A549 (cell line): ENCODE measurements around the gene ZG16. TPM values are rescaled to one million over a fixed set of nuclear protein-coding genes. Genes with fewer than 3 reads are reported as not detected.

Experiments
- ATAC-seq, 2 experiments: fragments of 200-7000 bp in 1 of 2; fragments of >200 bp in 1 of 2; cut with Nextera tagmentation in 1 of 2; cut with Tn5 transposase in 1 of 2; 3 replicates each; pipeline versions ENCODE4 v1.8.0 to v1.9.1; 2018 to 2020; ENCODE audit warnings: mild to moderate bottlenecking in 1 of 2, moderate library complexity in 1 of 2
- CTCF ChIA-PET: fragments of 300-600 bp; sonication (Branson Sonifier 250); formaldehyde crosslinking; extraction: SDS; loops from one replicate; lab custom pipeline; 2021; ENCODE audit warnings: antibody characterized with exemption, inconsistent platforms; lab: Yijun Ruan, JAX
- POLR2A ChIA-PET: fragments of 350-600 bp; formaldehyde crosslinking; extraction: SDS; loops from one replicate; lab custom pipeline; 2021; ENCODE audit warnings: antibody characterized with exemption, inconsistent platforms; lab: Yijun Ruan, JAX
- DNase-seq, 2 experiments: peaks; one replicate each; pipeline versions ENCODE4 v3.0.0 to v3.0.0-alpha.2; 2011 to 2016; ENCODE audit warnings: low read depth in 1 of 2, low spot score in 1 of 2
- FAIRE-seq: peaks from 2 replicates; lab custom pipeline; 2011; peaks lifted over from hg19 to GRCh38; lab: Jason Lieb, UNC
- H3K27ac ChIP-seq, 2 experiments: fragments of >200 bp; sonication (Bioruptor Twin); formaldehyde crosslinking; 3 replicates each; pipeline ENCODE4 v1.5.1; 2016 to 2017
- H3K4me1 ChIP-seq: fragments of >200 bp; sonication (Bioruptor Twin); formaldehyde crosslinking; 3 replicates; pipeline ENCODE4 v1.6.1; 2016
- H3K4me2 ChIP-seq: fragments of >200 bp; sonication (Bioruptor Twin); formaldehyde crosslinking; 3 replicates; pipeline ENCODE4 v1.6.1; 2016
- H3K4me3 ChIP-seq: fragments of >200 bp; sonication (Bioruptor Twin); formaldehyde crosslinking; 3 replicates; pipeline ENCODE4 v1.5.1; 2016
- H3K9me3 ChIP-seq: fragments of >200 bp; sonication (Bioruptor Twin); formaldehyde crosslinking; 3 replicates; pipeline ENCODE4 v1.6.1; 2016
- BCL3 ChIP-seq: fragments of >200 bp; sonication (Bioruptor Twin); formaldehyde crosslinking; IDR thresholded peaks from 3 replicates; pipeline ENCODE4 v1.6.1; 2016
- CBX2 ChIP-seq: fragments of 200-600 bp; sonication (generic); IDR thresholded peaks from 2 replicates; pipeline ENCODE4 v1.6.1; 2016; ENCODE audit warnings: low read depth, mild to moderate bottlenecking, borderline replicate concordance
- CBX8 ChIP-seq: fragments of 200-600 bp; sonication (generic); IDR thresholded peaks from 2 replicates; pipeline ENCODE4 v1.6.1; 2016
- CHD2 ChIP-seq: fragments of 150-350 bp; IDR thresholded peaks from 2 replicates; pipeline ENCODE4 v1.6.1; 2014; ENCODE audit warnings: low read length; ENCODE audit not compliant: partially characterized antibody
- E2F6 ChIP-seq: IDR thresholded peaks from 2 replicates; pipeline ENCODE4 v1.6.1; 2012; ENCODE audit warnings: low read depth, borderline replicate concordance
- HDAC2 ChIP-seq: fragments of 200-600 bp; sonication (generic); IDR thresholded peaks from 2 replicates; pipeline ENCODE4 v1.6.1; 2016
- HOXB13 ChIP-seq: fragments of 250-450 bp; sonication (Bioruptor Pico); IDR thresholded peaks from 2 replicates; pipeline ENCODE4 v1.5.0; 2020; ENCODE audit warnings: low read depth, mild to moderate bottlenecking, moderate library complexity
- MAFK ChIP-seq: fragments of 450-650 bp; IDR thresholded peaks from 2 replicates; pipeline ENCODE4 v1.6.1; 2014; ENCODE audit not compliant: partially characterized antibody
- MAX ChIP-seq: IDR thresholded peaks from 2 replicates; pipeline ENCODE4 v1.6.1; 2012
- MAZ ChIP-seq: fragments of 150-350 bp; IDR thresholded peaks from 2 replicates; pipeline ENCODE4 v1.6.1; 2014; ENCODE audit warnings: antibody characterized with exemption, low read depth, low read length, borderline replicate concordance
- MYC ChIP-seq: IDR thresholded peaks from 2 replicates; pipeline ENCODE4 v1.6.1; 2012; ENCODE audit warnings: mild to moderate bottlenecking, inconsistent platforms, low read length, improper control_type of control experiment, borderline replicate concordance
- NPAS2 ChIP-seq: fragments of 250-450 bp; sonication (Bioruptor Pico); IDR thresholded peaks from 2 replicates; pipeline ENCODE4 v1.8.0; 2022; ENCODE audit warnings: mild to moderate bottlenecking, moderate library complexity, borderline replicate concordance
- PHF8 ChIP-seq: fragments of 200-600 bp; sonication (generic); IDR thresholded peaks from 2 replicates; pipeline ENCODE4 v1.6.1; 2016; ENCODE audit warnings: low read depth, mild to moderate bottlenecking, antibody characterized with exemption, moderate library complexity, borderline replicate concordance
- RARB ChIP-seq: fragments of 250-450 bp; sonication (Bioruptor Pico); IDR thresholded peaks from 2 replicates; pipeline ENCODE4 v1.8.0; 2021; ENCODE audit warnings: mild to moderate bottlenecking, moderate library complexity
- RCOR1 ChIP-seq: fragments of 150-350 bp; IDR thresholded peaks from 2 replicates; pipeline ENCODE4 v1.6.1; 2014; ENCODE audit warnings: antibody characterized with exemption, low read length, low read depth
- RNF2 ChIP-seq: fragments of 200-600 bp; sonication (generic); IDR thresholded peaks from 2 replicates; pipeline ENCODE4 v1.6.1; 2016; ENCODE audit warnings: low read depth, mild to moderate bottlenecking, antibody characterized with exemption, moderate library complexity, borderline replicate concordance
- SMC3 ChIP-seq: fragments of >200 bp; sonication (Bioruptor Twin); formaldehyde crosslinking; IDR thresholded peaks from 3 replicates; pipeline ENCODE4 v1.6.1; 2018; ENCODE audit warnings: inconsistent platforms
- ZFP36 ChIP-seq: fragments of 450-650 bp; IDR thresholded peaks from 2 replicates; pipeline ENCODE4 v1.6.1; 2014; ENCODE audit warnings: borderline replicate concordance; ENCODE audit not compliant: partially characterized antibody
- ZNF302 ChIP-seq: fragments of 250-450 bp; sonication (Bioruptor Pico); IDR thresholded peaks from 2 replicates; pipeline ENCODE4 v1.9.0; 2021; ENCODE audit warnings: inconsistent platforms, mild to moderate bottlenecking, moderate library complexity
- WGBS: methylation state at CpG from one replicate; pipeline ENCODE4 v1.1.6; 2017; ENCODE audit errors: missing lambda C conversion rate; 5-methylcytosine and 5-hydroxymethylcytosine counted together
- polyA plus RNA-seq, 4 experiments: library from polyadenylated mRNA; depleted of rRNA in 3 of 4; stranded (reverse); fragments of >200 nt; fragmentation: RNase III in 1 of 4; extraction: RNeasy Plus Mini Kit Qiagen cat#74134 plus additional on column Dnase treatment in 1 of 4; gene quantifications; 2 replicates in 3 of 4; 3 replicates in 1 of 4; pipeline ENCODE4 v1.2.3, GENCODE V29; 2011 to 2017
- small RNA-seq, 6 experiments: library from RNA; depleted of rRNA; stranded (forward); fragments of <200 nt; gene quantifications; one replicate each; pipeline ENCODE3, GENCODE V24; 2012

The ZG16 gene
- polyA plus RNA-seq, 2 of the 4 experiments (the other 2 are of a cell fraction), result not detected

GRCh38 chr16:29830774-29831173 is 52.7 kb downstream of the ZG16 start:
- WGBS, result 95% methylated on average over 11 of the region's 11 CpGs
- POLR2A ChIA-PET, result no interaction called here

GRCh38 chr16:29831490-29831889 is 53.4 kb downstream of the ZG16 start:
- Histone ChIP-seq H3K27ac (no peak overlapping the region), H3K4me1 (peaks cover 54% of the 10 kb centered on the region), H3K9me3 (no peaks in the 10 kb centered on the region), H3K4me2 (no peak overlapping the region)
- FAIRE-seq (no peak), DNase-seq (no peak), ATAC-seq (no peak)
- CTCF ChIA-PET, result interaction anchor here (0.9 kb wide), 1 partner anchor 17 kb away, joined by 4 read pairs; no protein-coding TSS in a partner anchor
- TF ChIP-seq RNF2 (no peak), MAFK (no peak)
- TF ChIP-seq, all 56 proteins: peak for 0
- POLR2A ChIA-PET, result no interaction called here
- H3K4me3 ChIP-seq, result no peak overlapping the region
- WGBS, result 93% methylated on average over 1 of the region's 2 CpGs

More at GRCh38 chr16:29830774-29831173, 52.7 kb downstream of the ZG16 start:
- Histone ChIP-seq H3K4me3 (no peak overlapping the region), H3K4me2 (no peak overlapping the region)
- DNase-seq, result no peak
- TF ChIP-seq CBX2 (no peak), ZFP36 (no peak), SMC3 (no peak), RCOR1 (no peak), HOXB13 (CRISPR knock-in tag) (no peak), MAX (no peak), CBX8 (no peak), PHF8 (no peak), CHD2 (no peak), MAZ (no peak), NPAS2 (CRISPR knock-in tag) (no peak), BCL3 (no peak), ZNF302 (CRISPR knock-in tag) (no peak), RARB (no peak), MYC (no peak), HDAC2 (no peak), E2F6 (no peak), RNF2 (no peak)
- TF ChIP-seq, all 56 proteins: peak for 0
- H3K27ac ChIP-seq, result peak overlapping the region in 1 of 2 experiments; percentile 92; a peak in 1 of 6 replicates
- FAIRE-seq (no peak), ATAC-seq (no peak)
- CTCF ChIA-PET, result interaction anchor here (0.9 kb wide), 1 partner anchor 18 kb away, joined by 4 read pairs; no protein-coding TSS in a partner anchor
- H3K9me3 ChIP-seq, result no peaks in the 10 kb centered on the region
- peaks cover 59% of the 10 kb centered on the region for H3K4me1 ChIP-seq

Small RNA genes lying within 50 kb of the gene (small RNA-seq; reads per million reads assigned to genes)
- gene AC009133.6 (0 reads per million in 6 experiments), gene AC120114.4 (0 reads per million in 6 experiments)

Other genes with a start within 250 kb of the ZG16 start
- not detected in 2 replicates for gene SPN, start 115.0 kb upstream of the ZG16 start, polyA plus RNA-seq (2011; rRNA removed)
- 0.03 TPM in 2 of 3 replicates, not detected in the other for gene SPN, start 115.0 kb upstream of the ZG16 start, polyA plus RNA-seq (2017; fragmentation: RNase III; extraction: RNeasy Plus Mini Kit Qiagen cat#74134 plus additional on column Dnase treatment)
- gene QPRT, start 99.1 kb upstream of the ZG16 start, polyA plus RNA-seq (2011; rRNA removed), result 1.9 and 2.1 TPM in 2 replicates
- gene QPRT, start 99.1 kb upstream of the ZG16 start, polyA plus RNA-seq (2017; fragmentation: RNase III; extraction: RNeasy Plus Mini Kit Qiagen cat#74134 plus additional on column Dnase treatment), result 1.4 to 2.2 TPM (median 1.7 TPM) in 3 replicates
- gene C16orf54, start 32.3 kb upstream of the ZG16 start, polyA plus RNA-seq (2011; rRNA removed), result not detected in 2 replicates
- not detected in 3 replicates for gene C16orf54, start 32.3 kb upstream of the ZG16 start, polyA plus RNA-seq (2017; fragmentation: RNase III; extraction: RNeasy Plus Mini Kit Qiagen cat#74134 plus additional on column Dnase treatment)
- 64.3 and 85.9 TPM in 2 replicates for gene KIF22, start 12.5 kb downstream of the ZG16 start, polyA plus RNA-seq (2011; rRNA removed)
- gene KIF22, start 12.5 kb downstream of the ZG16 start, polyA plus RNA-seq (2017; fragmentation: RNase III; extraction: RNeasy Plus Mini Kit Qiagen cat#74134 plus additional on column Dnase treatment), result 70.0 to 73.7 TPM (median 72.6 TPM) in 3 replicates
- 79.6 and 99.7 TPM in 2 replicates for gene MAZ, start 28.3 kb downstream of the ZG16 start, polyA plus RNA-seq (2011; rRNA removed)
- 216 to 231 TPM (median 221 TPM) in 3 replicates for gene MAZ, start 28.3 kb downstream of the ZG16 start, polyA plus RNA-seq (2017; fragmentation: RNase III; extraction: RNeasy Plus Mini Kit Qiagen cat#74134 plus additional on column Dnase treatment)
- 0.25 and 0.34 TPM in 2 replicates for gene PRRT2, start 33.9 kb downstream of the ZG16 start, polyA plus RNA-seq (2011; rRNA removed)
- 0.34 to 0.55 TPM (median 0.44 TPM) in 3 replicates for gene PRRT2, start 33.9 kb downstream of the ZG16 start, polyA plus RNA-seq (2017; fragmentation: RNase III; extraction: RNeasy Plus Mini Kit Qiagen cat#74134 plus additional on column Dnase treatment)
- 18.9 and 26.7 TPM in 2 replicates for gene PAGR1, start 37.9 kb downstream of the ZG16 start, polyA plus RNA-seq (2011; rRNA removed)
- gene PAGR1, start 37.9 kb downstream of the ZG16 start, polyA plus RNA-seq (2017; fragmentation: RNase III; extraction: RNeasy Plus Mini Kit Qiagen cat#74134 plus additional on column Dnase treatment), result 41.0 to 44.5 TPM (median 43.1 TPM) in 3 replicates
- 73.3 and 87.7 TPM in 2 replicates for gene MVP, start 42.2 kb downstream of the ZG16 start, polyA plus RNA-seq (2011; rRNA removed)
- gene MVP, start 42.2 kb downstream of the ZG16 start, polyA plus RNA-seq (2017; fragmentation: RNase III; extraction: RNeasy Plus Mini Kit Qiagen cat#74134 plus additional on column Dnase treatment), result 86.2 to 109 TPM (median 106 TPM) in 3 replicates
- 64.0 and 84.3 TPM in 2 replicates for gene CDIPT, start 85.0 kb downstream of the ZG16 start, polyA plus RNA-seq (2011; rRNA removed)
- 60.3 to 72.1 TPM (median 71.2 TPM) in 3 replicates for gene CDIPT, start 85.0 kb downstream of the ZG16 start, polyA plus RNA-seq (2017; fragmentation: RNase III; extraction: RNeasy Plus Mini Kit Qiagen cat#74134 plus additional on column Dnase treatment)
- gene SEZ6L2, start 121.3 kb downstream of the ZG16 start, polyA plus RNA-seq (2011; rRNA removed), result 4.3 and 5.1 TPM in 2 replicates
- gene SEZ6L2, start 121.3 kb downstream of the ZG16 start, polyA plus RNA-seq (2017; fragmentation: RNase III; extraction: RNeasy Plus Mini Kit Qiagen cat#74134 plus additional on column Dnase treatment), result 9.0 to 12.6 TPM (median 11.4 TPM) in 3 replicates
- gene ASPHD1, start 122.2 kb downstream of the ZG16 start, polyA plus RNA-seq (2011; rRNA removed), result 3.7 and 4.6 TPM in 2 replicates
- gene ASPHD1, start 122.2 kb downstream of the ZG16 start, polyA plus RNA-seq (2017; fragmentation: RNase III; extraction: RNeasy Plus Mini Kit Qiagen cat#74134 plus additional on column Dnase treatment), result 20.6 to 22.2 TPM (median 21.6 TPM) in 3 replicates
- 14.6 and 15.3 TPM in 2 replicates for gene KCTD13, start 148.0 kb downstream of the ZG16 start, polyA plus RNA-seq (2011; rRNA removed)
- gene KCTD13, start 148.0 kb downstream of the ZG16 start, polyA plus RNA-seq (2017; fragmentation: RNase III; extraction: RNeasy Plus Mini Kit Qiagen cat#74134 plus additional on column Dnase treatment), result 11.9 to 13.3 TPM (median 12.7 TPM) in 3 replicates
- 65.1 and 82.5 TPM in 2 replicates for gene TMEM219, start 183.8 kb downstream of the ZG16 start, polyA plus RNA-seq (2011; rRNA removed)
- 68.1 to 77.2 TPM (median 74.4 TPM) in 3 replicates for gene TMEM219, start 183.8 kb downstream of the ZG16 start, polyA plus RNA-seq (2017; fragmentation: RNase III; extraction: RNeasy Plus Mini Kit Qiagen cat#74134 plus additional on column Dnase treatment)
- gene TAOK2, start 195.6 kb downstream of the ZG16 start, polyA plus RNA-seq (2011; rRNA removed), result 13.7 TPM in 2 replicates
- gene TAOK2, start 195.6 kb downstream of the ZG16 start, polyA plus RNA-seq (2017; fragmentation: RNase III; extraction: RNeasy Plus Mini Kit Qiagen cat#74134 plus additional on column Dnase treatment), result 28.2 to 30.8 TPM (median 30.7 TPM) in 3 replicates
- gene HIRIP3, start 217.4 kb downstream of the ZG16 start, polyA plus RNA-seq (2011; rRNA removed), result 11.5 and 13.5 TPM in 2 replicates
- gene HIRIP3, start 217.4 kb downstream of the ZG16 start, polyA plus RNA-seq (2017; fragmentation: RNase III; extraction: RNeasy Plus Mini Kit Qiagen cat#74134 plus additional on column Dnase treatment), result 16.7 to 19.5 TPM (median 17.0 TPM) in 3 replicates
- gene INO80E, start 218.0 kb downstream of the ZG16 start, polyA plus RNA-seq (2011; rRNA removed), result 33.1 and 41.3 TPM in 2 replicates
- 85.4 to 94.2 TPM (median 89.0 TPM) in 3 replicates for gene INO80E, start 218.0 kb downstream of the ZG16 start, polyA plus RNA-seq (2017; fragmentation: RNase III; extraction: RNeasy Plus Mini Kit Qiagen cat#74134 plus additional on column Dnase treatment)
- 2.5 and 3.4 TPM in 2 replicates for gene DOC2A, start 232.8 kb downstream of the ZG16 start, polyA plus RNA-seq (2011; rRNA removed)
- 4.6 to 6.7 TPM (median 5.5 TPM) in 3 replicates for gene DOC2A, start 232.8 kb downstream of the ZG16 start, polyA plus RNA-seq (2017; fragmentation: RNase III; extraction: RNeasy Plus Mini Kit Qiagen cat#74134 plus additional on column Dnase treatment)
- not detected in 2 replicates for gene C16orf92, start 244.9 kb downstream of the ZG16 start, polyA plus RNA-seq (2011; rRNA removed)
- not detected in 3 replicates for gene C16orf92, start 244.9 kb downstream of the ZG16 start, polyA plus RNA-seq (2017; fragmentation: RNase III; extraction: RNeasy Plus Mini Kit Qiagen cat#74134 plus additional on column Dnase treatment)